Chondrocyte (in vitro differentiated cells): Measurements from ENCODE around the gene HLX. TPM values are rescaled to one million over a fixed set of nuclear protein-coding genes. Genes with fewer than 3 reads are reported as not detected.
A peak's percentile ranks its signal among the peaks of the same experiment; 100 is the strongest.

Experiments
- DNase-seq: peaks from one replicate; pipeline ENCODE4 v3.0.0; 2021; ENCODE audit warnings: mixed read lengths, low spot score
- H3K27ac Mint-ChIP-seq: one replicate; pipeline ENCODE4 v1.8.0; 2021; ENCODE audit warnings: mild to moderate bottlenecking, moderate library complexity, mixed read lengths; ENCODE audit not compliant: unreplicated experiment
- H3K27me3 Mint-ChIP-seq: 2 replicates; pipeline ENCODE4 v1.8.0; 2021; ENCODE audit warnings: low read depth, mixed read lengths
- H3K36me3 Mint-ChIP-seq: 2 replicates; pipeline ENCODE4 v1.8.0; 2021; ENCODE audit warnings: low read depth, mixed read lengths
- H3K4me1 Mint-ChIP-seq: 2 replicates; pipeline ENCODE4 v1.8.0; 2021; ENCODE audit warnings: low read depth, mild to moderate bottlenecking, mixed read lengths
- H3K4me3 Mint-ChIP-seq: one replicate; pipeline ENCODE4 v1.8.0; 2021; ENCODE audit warnings: mild to moderate bottlenecking, moderate library complexity, mixed read lengths; ENCODE audit not compliant: unreplicated experiment
- H3K9me3 Mint-ChIP-seq: 2 replicates; pipeline ENCODE4 v1.8.0; 2021; ENCODE audit warnings: low read depth, mixed read lengths
- total RNA-seq: library from RNA; stranded (reverse); gene quantifications from 3 replicates; pipeline ENCODE4 v1.2.1, GENCODE V29; 2021
- TF ChIP-seq, protein P1 (sequence below): fragments of 200-600 bp; sonication (generic); IDR thresholded peaks from 2 replicates; pipeline ENCODE4 v1.5.0; 2021; ENCODE audit warnings: antibody characterized with exemption, mild to moderate bottlenecking, moderate library complexity

The HLX gene
- total RNA-seq, 1 donor from 2014 or later: 0.62 TPM

DNA sequence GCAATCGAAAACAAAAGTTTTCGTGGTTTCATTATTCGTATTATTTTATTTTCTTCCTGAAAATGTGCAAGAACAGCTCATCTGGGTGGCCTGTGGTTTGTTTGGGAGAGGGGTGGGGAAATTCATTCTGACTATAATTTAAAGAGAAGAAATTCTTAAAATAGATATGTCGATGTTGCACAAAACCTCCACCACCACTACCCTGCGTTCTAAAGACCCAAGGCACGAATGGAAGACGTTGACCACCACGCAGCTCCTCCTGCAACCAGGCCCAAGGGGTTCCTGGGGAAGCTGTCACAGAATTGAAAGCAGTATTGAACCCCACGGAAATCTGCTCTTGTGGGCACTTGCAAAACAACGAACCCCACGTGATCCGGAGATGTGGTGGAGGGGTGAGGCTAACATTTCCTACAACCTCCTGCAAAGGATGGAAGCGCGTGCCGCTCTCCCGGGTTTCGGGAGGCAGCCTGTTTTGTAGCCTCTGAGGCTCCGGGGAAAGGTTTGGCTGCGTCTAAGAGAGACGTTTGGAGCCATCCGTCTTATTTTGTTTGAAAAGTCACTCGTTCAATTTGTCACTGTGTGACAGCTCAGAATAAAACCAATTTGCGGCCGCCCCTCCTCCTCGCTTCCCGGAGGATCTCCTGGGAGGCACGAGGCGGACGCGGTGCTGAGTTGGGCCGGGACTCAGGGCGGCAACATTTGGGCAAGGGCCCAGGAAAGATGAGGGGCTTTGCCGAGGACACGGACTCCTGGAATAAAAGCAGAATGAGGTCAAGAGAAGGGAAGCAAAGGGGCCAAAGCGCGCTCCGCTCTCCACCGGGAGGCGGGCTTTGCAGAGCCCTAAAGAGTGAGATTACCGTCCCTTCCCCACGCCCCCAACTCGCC, 810 bp upstream of the HLX start:
- peaks cover 46% of the 10 kb centered on the region for H3K4me1 Mint-ChIP-seq
- no peak for DNase-seq

DNA sequence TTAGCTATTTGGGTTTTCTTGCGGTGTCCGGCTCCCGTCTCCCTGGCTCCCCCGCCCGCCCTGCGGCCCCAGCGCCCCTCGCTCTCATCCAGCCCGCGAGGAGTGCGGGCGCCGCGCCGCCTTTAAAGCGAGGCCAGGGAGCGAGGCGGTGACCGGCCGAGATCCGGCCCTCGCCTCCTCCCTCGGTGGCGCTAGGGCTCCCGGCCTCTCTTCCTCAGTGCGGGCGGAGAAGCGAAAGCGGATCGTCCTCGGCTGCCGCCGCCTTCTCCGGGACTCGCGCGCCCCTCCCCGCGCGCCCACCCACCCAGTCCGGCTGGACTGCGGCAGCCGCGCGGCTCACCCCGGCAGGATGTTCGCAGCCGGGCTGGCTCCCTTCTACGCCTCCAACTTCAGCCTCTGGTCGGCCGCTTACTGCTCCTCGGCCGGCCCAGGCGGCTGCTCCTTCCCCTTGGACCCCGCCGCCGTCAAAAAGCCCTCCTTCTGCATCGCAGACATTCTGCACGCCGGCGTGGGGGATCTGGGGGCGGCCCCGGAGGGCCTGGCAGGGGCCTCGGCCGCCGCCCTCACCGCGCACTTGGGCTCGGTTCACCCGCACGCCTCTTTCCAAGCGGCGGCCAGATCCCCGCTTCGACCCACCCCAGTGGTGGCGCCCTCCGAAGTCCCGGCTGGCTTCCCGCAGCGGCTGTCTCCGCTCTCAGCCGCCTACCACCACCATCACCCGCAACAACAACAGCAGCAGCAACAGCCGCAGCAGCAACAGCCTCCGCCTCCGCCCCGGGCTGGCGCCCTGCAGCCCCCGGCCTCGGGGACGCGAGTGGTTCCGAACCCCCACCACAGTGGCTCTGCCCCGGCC, 492 bp downstream of the HLX start:
- H3K4me3 Mint-ChIP-seq: peak overlapping the region; percentile 66
- peaks cover 81% of the 10 kb centered on the region for H3K27me3 Mint-ChIP-seq
- no peak for DNase-seq
- TF ChIP-seq, protein P1, sequence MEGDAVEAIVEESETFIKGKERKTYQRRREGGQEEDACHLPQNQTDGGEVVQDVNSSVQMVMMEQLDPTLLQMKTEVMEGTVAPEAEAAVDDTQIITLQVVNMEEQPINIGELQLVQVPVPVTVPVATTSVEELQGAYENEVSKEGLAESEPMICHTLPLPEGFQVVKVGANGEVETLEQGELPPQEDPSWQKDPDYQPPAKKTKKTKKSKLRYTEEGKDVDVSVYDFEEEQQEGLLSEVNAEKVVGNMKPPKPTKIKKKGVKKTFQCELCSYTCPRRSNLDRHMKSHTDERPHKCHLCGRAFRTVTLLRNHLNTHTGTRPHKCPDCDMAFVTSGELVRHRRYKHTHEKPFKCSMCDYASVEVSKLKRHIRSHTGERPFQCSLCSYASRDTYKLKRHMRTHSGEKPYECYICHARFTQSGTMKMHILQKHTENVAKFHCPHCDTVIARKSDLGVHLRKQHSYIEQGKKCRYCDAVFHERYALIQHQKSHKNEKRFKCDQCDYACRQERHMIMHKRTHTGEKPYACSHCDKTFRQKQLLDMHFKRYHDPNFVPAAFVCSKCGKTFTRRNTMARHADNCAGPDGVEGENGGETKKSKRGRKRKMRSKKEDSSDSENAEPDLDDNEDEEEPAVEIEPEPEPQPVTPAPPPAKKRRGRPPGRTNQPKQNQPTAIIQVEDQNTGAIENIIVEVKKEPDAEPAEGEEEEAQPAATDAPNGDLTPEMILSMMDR: peak; percentile 34
- H3K36me3 Mint-ChIP-seq: peaks cover 6% of the 10 kb centered on the region
- no peak overlapping the region for H3K27ac Mint-ChIP-seq
- no peaks in the 10 kb centered on the region for H3K9me3 Mint-ChIP-seq
- H3K4me1 Mint-ChIP-seq: peaks cover 54% of the 10 kb centered on the region

More for the DNA sequence above, 810 bp upstream of the HLX start:
- Mint-ChIP-seq H3K9me3 (no peaks in the 10 kb centered on the region), H3K27me3 (peaks cover 77% of the 10 kb centered on the region), H3K36me3 (peaks cover 6% of the 10 kb centered on the region), H3K27ac (no peak overlapping the region), H3K4me3 (peak overlapping the region; percentile 66)
- TF ChIP-seq, protein P1: no peak

DNA sequence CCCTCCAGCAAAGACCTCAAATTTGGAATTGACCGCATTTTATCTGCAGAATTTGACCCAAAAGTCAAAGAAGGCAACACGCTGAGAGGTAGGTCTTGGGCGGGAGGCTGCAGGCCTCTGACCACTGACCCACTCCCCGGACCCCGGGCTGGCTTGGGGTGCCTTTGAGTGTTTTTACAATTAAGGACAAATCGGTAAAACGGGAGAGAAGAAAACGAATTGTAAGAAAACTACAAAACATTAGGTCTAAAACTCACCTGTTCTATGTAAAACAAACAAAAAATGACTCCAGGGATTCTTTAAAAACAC, 1.1 kb downstream of the HLX start:
- TF ChIP-seq, protein P1: no peak
- DNase-seq: no peak
- no peak overlapping the region for H3K27ac Mint-ChIP-seq
- H3K9me3 Mint-ChIP-seq: no peaks in the 10 kb centered on the region
- peak overlapping the region; percentile 66 for H3K4me3 Mint-ChIP-seq
- peaks cover 56% of the 10 kb centered on the region for H3K4me1 Mint-ChIP-seq
- peaks cover 6% of the 10 kb centered on the region for H3K36me3 Mint-ChIP-seq
- H3K27me3 Mint-ChIP-seq: peaks cover 82% of the 10 kb centered on the region

DNA sequence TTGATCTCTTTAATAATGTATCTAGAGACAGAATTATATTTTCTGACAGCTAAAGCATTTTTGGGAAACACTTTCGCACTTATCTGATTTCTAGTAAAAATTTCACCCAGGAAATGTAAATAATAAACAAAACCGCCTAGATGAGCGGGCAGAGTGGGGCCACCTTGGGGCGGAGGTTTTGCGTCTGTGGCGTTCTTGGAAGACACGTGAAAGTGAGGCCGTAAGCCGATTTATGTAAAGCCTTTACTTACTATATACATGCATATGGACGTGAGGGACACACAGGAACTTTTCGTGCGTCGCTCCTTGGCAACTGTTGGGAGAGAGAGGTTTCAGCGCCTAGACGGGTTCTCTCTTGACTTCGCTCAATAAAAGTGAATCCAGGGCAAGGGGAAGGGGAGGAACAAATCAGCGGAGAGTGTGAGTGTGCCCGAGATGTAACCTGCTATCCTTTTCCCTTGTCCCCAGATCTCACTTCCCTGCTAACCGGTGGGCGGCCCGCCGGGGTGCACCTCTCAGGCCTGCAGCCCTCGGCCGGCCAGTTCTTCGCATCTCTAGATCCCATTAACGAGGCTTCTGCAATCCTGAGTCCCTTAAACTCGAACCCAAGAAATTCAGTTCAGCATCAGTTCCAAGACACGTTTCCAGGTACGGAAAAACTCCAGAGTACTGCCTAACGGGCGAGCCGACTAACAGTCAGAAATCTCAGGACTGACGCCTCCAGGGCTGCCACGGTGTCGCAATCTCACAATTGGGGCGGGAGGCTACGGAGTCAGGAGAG, 1.7 kb downstream of the HLX start:
- Mint-ChIP-seq H3K36me3 (peaks cover 6% of the 10 kb centered on the region), H3K27me3 (peaks cover 87% of the 10 kb centered on the region), H3K4me1 (peaks cover 56% of the 10 kb centered on the region), H3K4me3 (peak overlapping the region; percentile 15), H3K27ac (no peak overlapping the region), H3K9me3 (no peaks in the 10 kb centered on the region)
- no peak for DNase-seq
- TF ChIP-seq, protein P1: no peak
